ENCODE data around the gene GPR162. TPM values are rescaled to one million over a fixed set of nuclear protein-coding genes. Genes with fewer than 3 reads are reported as not detected.

The GPR162 gene
- total RNA-seq, 3 donors from 2014 or later (not counting 1 experiment from before 2014, with no cell fraction given): 0.39 to 2.1 (median 0.68) TPM

DNA sequence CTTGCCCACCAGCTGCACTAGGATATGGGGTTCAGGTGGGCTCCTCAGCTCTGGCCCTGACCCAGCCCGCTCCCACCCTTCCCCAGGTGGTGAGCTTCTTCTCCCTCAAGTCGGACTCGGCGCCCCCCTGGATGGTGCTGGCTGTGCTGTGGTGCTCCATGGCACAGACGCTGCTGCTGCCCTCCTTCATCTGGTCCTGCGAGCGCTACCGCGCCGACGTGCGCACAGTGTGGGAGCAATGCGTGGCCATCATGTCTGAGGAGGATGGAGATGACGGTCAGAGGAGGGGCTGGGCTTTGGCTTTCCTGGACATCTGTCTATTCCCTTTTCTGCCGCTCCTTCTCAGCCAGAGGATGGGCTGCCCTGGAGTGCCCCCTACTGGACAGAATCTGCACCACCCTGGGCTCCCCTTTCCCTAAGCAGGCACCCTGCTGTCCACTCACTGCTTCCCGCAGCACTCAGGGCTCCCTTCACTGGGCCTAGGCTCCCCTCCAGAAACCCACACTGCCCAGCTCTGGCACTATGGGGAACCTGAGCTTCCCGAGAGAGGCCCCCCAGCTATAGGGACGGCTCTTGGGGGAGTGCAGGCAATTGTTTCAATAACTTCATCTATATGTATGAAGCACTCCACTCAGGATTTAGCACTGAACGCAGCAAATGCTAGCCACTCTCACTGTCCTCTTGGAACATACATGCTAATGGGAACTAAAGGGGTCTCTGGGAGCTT lies 3.9 kb downstream of the GPR162 start:
- DNase-seq: peak; percentile 60 to 88
- no peak overlapping the region for H3K27ac Mint-ChIP-seq

DNA sequence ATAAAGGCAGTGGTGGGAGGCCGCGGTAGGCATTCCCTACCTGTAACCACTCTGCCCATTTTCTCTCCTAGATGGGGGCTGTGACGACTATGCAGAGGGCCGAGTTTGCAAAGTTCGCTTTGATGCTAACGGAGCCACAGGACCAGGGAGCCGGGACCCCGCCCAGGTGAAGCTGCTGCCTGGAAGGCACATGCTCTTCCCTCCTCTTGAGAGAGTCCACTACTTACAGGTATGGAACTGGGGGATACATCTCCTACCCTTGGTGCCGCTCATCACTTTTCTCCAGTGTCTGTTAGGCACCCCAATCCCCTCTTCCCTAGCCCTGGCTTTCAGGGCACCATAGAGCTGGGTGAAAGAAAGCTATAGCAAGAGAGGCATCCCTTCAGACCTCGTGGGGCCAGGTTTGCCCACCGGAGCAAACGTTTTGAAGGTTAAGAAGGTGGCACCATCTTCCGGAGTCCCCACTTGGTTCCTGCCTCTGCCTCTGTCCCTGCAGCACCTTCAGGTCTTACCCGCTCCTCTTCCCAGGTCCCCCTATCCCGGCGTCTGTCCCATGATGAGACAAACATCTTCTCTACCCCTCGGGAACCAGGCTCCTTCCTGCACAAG lies 4.6 kb downstream of the GPR162 start:
- peaks cover 52% of the 10 kb centered on the region for H3K27me3 ChIP-seq (ENCODE audit: control insufficient read depth, insufficient read depth, low read length)
- no peaks in the 10 kb centered on the region for H3K9me3 ChIP-seq (ENCODE audit: control insufficient read depth, insufficient read depth, low read length)
- H3K9me3 Mint-ChIP-seq: no peaks in the 10 kb centered on the region
- TF ChIP-seq, protein P1, sequence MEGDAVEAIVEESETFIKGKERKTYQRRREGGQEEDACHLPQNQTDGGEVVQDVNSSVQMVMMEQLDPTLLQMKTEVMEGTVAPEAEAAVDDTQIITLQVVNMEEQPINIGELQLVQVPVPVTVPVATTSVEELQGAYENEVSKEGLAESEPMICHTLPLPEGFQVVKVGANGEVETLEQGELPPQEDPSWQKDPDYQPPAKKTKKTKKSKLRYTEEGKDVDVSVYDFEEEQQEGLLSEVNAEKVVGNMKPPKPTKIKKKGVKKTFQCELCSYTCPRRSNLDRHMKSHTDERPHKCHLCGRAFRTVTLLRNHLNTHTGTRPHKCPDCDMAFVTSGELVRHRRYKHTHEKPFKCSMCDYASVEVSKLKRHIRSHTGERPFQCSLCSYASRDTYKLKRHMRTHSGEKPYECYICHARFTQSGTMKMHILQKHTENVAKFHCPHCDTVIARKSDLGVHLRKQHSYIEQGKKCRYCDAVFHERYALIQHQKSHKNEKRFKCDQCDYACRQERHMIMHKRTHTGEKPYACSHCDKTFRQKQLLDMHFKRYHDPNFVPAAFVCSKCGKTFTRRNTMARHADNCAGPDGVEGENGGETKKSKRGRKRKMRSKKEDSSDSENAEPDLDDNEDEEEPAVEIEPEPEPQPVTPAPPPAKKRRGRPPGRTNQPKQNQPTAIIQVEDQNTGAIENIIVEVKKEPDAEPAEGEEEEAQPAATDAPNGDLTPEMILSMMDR (IDR thresholded peaks at IDR 0.05): no peak
- no peaks in the 10 kb centered on the region for H3K36me3 Mint-ChIP-seq
- peaks cover 62 to 73% of the 10 kb centered on the region in 2 donors for H3K27me3 Mint-ChIP-seq (ENCODE audit: low read depth in 2 of 2)
- H3K4me1 Mint-ChIP-seq: peaks cover 20 to 39% of the 10 kb centered on the region in 2 donors
- intact Hi-C loops (cut with micrococcal nuclease): loop anchor here (5.0 kb wide), 1 partner anchor 74 kb away; the partner anchor contains the start of gene MLF2
- 89% methylated on average over 17 of the region's 17 CpGs for WGBS (ENCODE audit: insufficient coverage)
- no peak for ATAC-seq
- DNase-seq: no peak
- no peaks in the 10 kb centered on the region for H3K36me3 ChIP-seq (ENCODE audit: control insufficient read depth, insufficient read depth, low read length)
- H3K27ac Mint-ChIP-seq: no peak overlapping the region
- peak overlapping the region; percentile 31 for H3K4me3 Mint-ChIP-seq
- peaks cover 30% of the 10 kb centered on the region for H3K4me1 ChIP-seq (ENCODE audit: control insufficient read depth, insufficient read depth, low read length)
- H3K27ac ChIP-seq (ENCODE audit: low read length): no peak overlapping the region
- H3K4me3 ChIP-seq (ENCODE audit: low read length): no peak overlapping the region

More for the DNA sequence above, 3.9 kb downstream of the GPR162 start:
- Histone ChIP-seq H3K9me3 (ENCODE audit: control insufficient read depth, insufficient read depth, low read length) (no peaks in the 10 kb centered on the region), H3K27me3 (ENCODE audit: control insufficient read depth, insufficient read depth, low read length) (peaks cover 52% of the 10 kb centered on the region), H3K36me3 (ENCODE audit: control insufficient read depth, insufficient read depth, low read length) (no peaks in the 10 kb centered on the region), H3K27ac (ENCODE audit: low read length) (no peak overlapping the region), H3K4me3 (ENCODE audit: low read length) (no peak overlapping the region), H3K4me1 (ENCODE audit: control insufficient read depth, insufficient read depth, low read length) (peaks cover 33% of the 10 kb centered on the region)
- WGBS (ENCODE audit: insufficient coverage): 19% methylated on average over 18 of the region's 19 CpGs
- Mint-ChIP-seq H3K4me1 (peaks cover 20 to 39% of the 10 kb centered on the region in 2 donors), H3K4me3 (peak overlapping the region; percentile 31), H3K9me3 (no peaks in the 10 kb centered on the region), H3K36me3 (no peaks in the 10 kb centered on the region), H3K27me3 (ENCODE audit: low read depth in 2 of 2) (peaks cover 55 to 73% of the 10 kb centered on the region in 2 donors)
- peak; percentile 57 to 72 (median 67) for ATAC-seq
- intact Hi-C loops (cut with micrococcal nuclease): loop anchor here (5.0 kb wide), 1 partner anchor 73 kb away; the partner anchor contains the start of gene MLF2
- TF ChIP-seq, protein P1 (IDR thresholded peaks at IDR 0.05): peak; percentile 64

DNA sequence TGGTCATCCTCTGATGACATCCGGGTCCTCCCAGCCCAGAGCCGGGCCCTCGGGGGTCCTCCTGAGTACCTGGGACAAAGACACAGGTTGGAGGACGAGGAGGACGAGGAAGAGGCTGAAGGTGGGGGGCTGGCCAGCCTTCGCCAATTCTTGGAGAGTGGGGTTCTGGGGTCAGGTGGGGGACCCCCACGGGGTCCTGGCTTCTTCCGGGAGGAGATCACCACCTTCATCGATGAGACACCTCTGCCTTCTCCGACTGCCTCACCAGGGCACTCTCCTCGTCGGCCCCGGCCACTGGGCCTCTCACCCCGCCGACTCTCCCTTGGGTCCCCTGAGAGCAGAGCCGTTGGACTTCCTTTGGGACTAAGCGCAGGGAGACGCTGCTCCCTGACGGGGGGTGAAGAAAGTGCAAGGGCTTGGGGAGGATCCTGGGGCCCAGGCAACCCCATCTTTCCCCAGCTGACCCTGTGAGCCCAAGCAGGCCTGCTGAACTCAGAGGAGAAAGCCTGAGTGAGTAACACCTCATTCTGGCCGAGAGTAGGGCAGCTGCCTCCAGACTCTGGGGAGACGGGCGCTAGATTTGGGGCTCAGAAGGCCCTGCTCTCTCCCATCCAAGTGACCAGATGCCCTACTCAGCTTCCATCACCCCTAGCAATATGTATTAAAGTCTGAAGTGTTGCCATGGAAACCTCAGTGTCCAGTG lies 5.3 kb downstream of the GPR162 start:
- DNase-seq (no peak), ATAC-seq (no peak)
- H3K36me3 ChIP-seq (ENCODE audit: control insufficient read depth, insufficient read depth, low read length): no peaks in the 10 kb centered on the region
- peaks cover 25% of the 10 kb centered on the region for H3K4me1 ChIP-seq (ENCODE audit: control insufficient read depth, insufficient read depth, low read length)
- no peak overlapping the region for H3K4me3 ChIP-seq (ENCODE audit: low read length)
- Mint-ChIP-seq H3K27me3 (ENCODE audit: low read depth in 2 of 2) (peaks cover 68 to 78% of the 10 kb centered on the region in 2 donors), H3K36me3 (no peaks in the 10 kb centered on the region), H3K4me1 (peaks cover 20 to 37% of the 10 kb centered on the region in 2 donors), H3K4me3 (peak overlapping the region; percentile 70), H3K27ac (no peak overlapping the region), H3K9me3 (no peaks in the 10 kb centered on the region)
- no peak overlapping the region for H3K27ac ChIP-seq (ENCODE audit: low read length)
- TF ChIP-seq, protein P1 (IDR thresholded peaks at IDR 0.05): no peak
- WGBS (ENCODE audit: insufficient coverage): 91% methylated on average over 22 of the region's 22 CpGs
- H3K9me3 ChIP-seq (ENCODE audit: control insufficient read depth, insufficient read depth, low read length): no peaks in the 10 kb centered on the region
- intact Hi-C loops (cut with micrococcal nuclease): loop anchor here (5.0 kb wide), 1 partner anchor 75 kb away; the partner anchor contains the start of gene MLF2
- H3K27me3 ChIP-seq (ENCODE audit: control insufficient read depth, insufficient read depth, low read length): peaks cover 49% of the 10 kb centered on the region
